ENCODE data around the gene NECAB2. TPM values are rescaled to one million over a fixed set of nuclear protein-coding genes. Genes with fewer than 3 reads are reported as not detected.

The NECAB2 gene
- total and polyA plus RNA-seq, 2 of the 8 experiments (the other 6 are each of a cell fraction or from before 2014, with no cell fraction given), result 3.6 to 4.2 TPM

- Histone ChIP-seq H3K4me2 (ENCODE audit: insufficient read depth in 1 of 2, low read depth in 2 of 2, low read length in 2 of 2) (no peak overlapping the region), H4K5ac (ENCODE audit: insufficient read length, low read depth, low read length) (no peak overlapping the region), H3K23me2 (ENCODE audit: low read depth, low read length) (no peaks in the 10 kb centered on the region), H2BK5ac (ENCODE audit: low read depth, low read length) (no peak overlapping the region), H2BK15ac (ENCODE audit: low read length) (no peak overlapping the region), H3K14ac (ENCODE audit: insufficient read length) (no peak overlapping the region), H3K79me1 (ENCODE audit: low read depth, low read length) (no peaks in the 10 kb centered on the region), H4K20me1 (replicated peaks in 1 of 2; ENCODE audit: control insufficient read depth in 1 of 2, insufficient read depth in 2 of 2, low read length in 2 of 2) (no peaks in the 10 kb centered on the region), H3K56ac (replicated peaks; ENCODE audit: insufficient read length, low read depth, low read length) (no peak overlapping the region), H3K36me3 (ENCODE audit: control insufficient read depth in 2 of 4, insufficient read depth in 4 of 4, low read length in 3 of 4) (peaks cover 0 to 5% (median 2%) of the 10 kb centered on the region in 4 experiments; a peak in 2 of 8 replicates), H2BK20ac (ENCODE audit: low read length) (no peak overlapping the region), H3K4me1 (replicated peaks in 1 of 4; ENCODE audit: control insufficient read depth in 3 of 4, insufficient read depth in 4 of 4, low read length in 3 of 4) (no peaks in the 10 kb centered on the region; a peak in 1 of 7 replicates), H3K18ac (ENCODE audit: extremely low read depth, low read length) (no peak overlapping the region), H3K9ac (replicated peaks in 1 of 4; ENCODE audit: extremely low read depth in 1 of 4, low read depth in 3 of 4, low read length in 3 of 4) (no peak overlapping the region), H3K79me2 (ENCODE audit: control insufficient read depth in 1 of 2, insufficient read depth in 2 of 2, low read length in 2 of 2) (no peaks in the 10 kb centered on the region), H3K4ac (replicated peaks; ENCODE audit: insufficient read length, low read depth, low read length) (no peak overlapping the region), H2AK5ac (ENCODE audit: low read depth, low read length) (no peak overlapping the region), H4K8ac (ENCODE audit: extremely low read depth, insufficient read depth, low read length) (0 out of 2 replicates have a peak overlapping the region, but pooled peaks have one; percentile 40), H3K23ac (ENCODE audit: insufficient read length) (no peak overlapping the region), H2AFZ (ENCODE audit: low read length) (no peak overlapping the region), H3K4me3 (ENCODE audit: extremely low read depth in 1 of 4, insufficient read depth in 2 of 4, low read depth in 3 of 4, low read length in 4 of 4) (no peak overlapping the region), H2BK120ac (replicated peaks; ENCODE audit: low read depth, low read length) (no peak overlapping the region), H3K27me3 (replicated peaks in 1 of 4; ENCODE audit: control insufficient read depth in 3 of 4, extremely low read depth in 1 of 4, insufficient read depth in 3 of 4, low read length in 3 of 4) (no peaks in the 10 kb centered on the region), H2BK12ac (ENCODE audit: low read depth, low read length) (no peak overlapping the region), H4K91ac (replicated peaks; ENCODE audit: insufficient read length, low read length) (no peak overlapping the region), H3K9me3 (ENCODE audit: insufficient read depth in 2 of 2, low read depth in 1 of 2, low read length in 1 of 2) (peaks cover 16 to 22% of the 10 kb centered on the region in 2 experiments), H3K27ac (ENCODE audit: low read depth, low read length) (no peak overlapping the region)
- DNase-seq (ENCODE audit: low read depth in 1 of 2, low spot score in 2 of 2) (no peak), FAIRE-seq (no peak)
- ChIA-PET POLR2A (ENCODE audit: partially characterized antibody) (no interaction called here), CTCF (ENCODE audit: partially characterized antibody) (interaction anchor here (0.8 to 3.1 kb wide), 10 partner anchors 12 to 88 kb away, joined by 3 to 18 read pairs (median 4); partner anchors contain the start of gene SLC38A8)
- 86% methylated on average over 6 of the region's 6 CpGs; no CpG with 5 or more reads in 1 of the 2 experiments for WGBS, 2 experiments (ENCODE audit: extremely low coverage in 1 of 2, insufficient coverage in 1 of 2, insufficient read length in 1 of 2, insufficient replicate concordance in 2 of 2, low coverage in 1 of 2, low lambda C conversion rate in 2 of 2, missing lambda C conversion rate in 1 of 2)
- TF ChIP-seq RNF2 (IDR thresholded peaks at IDR 0.05; ENCODE audit: borderline replicate concordance, low read depth, low read length, missing control alignments, poor library complexity, severe bottlenecking), result no peak
- TF ChIP-seq TAF7 (optimal IDR thresholded peaks at IDR 0.05; ENCODE audit: borderline replicate concordance, low read depth, low read length), result no peak
- TF ChIP-seq CREB1 (IDR thresholded peaks at IDR 0.05), result no peak
Observed at GRCh38 chr16:83977056-83977815, 9.2 kb downstream of the NECAB2 start.
